Adipocyte (in vitro differentiated cells): ENCODE results near the gene NFKB2.

Experiments
- DNase-seq: peaks from one replicate; pipeline ENCODE4 v3.0.0-alpha.2; 2015; ENCODE audit warnings: low read depth
- H3K27me3 ChIP-seq: replicated peaks from 2 replicates; pipeline ENCODE4 v1.7.0; 2013; ENCODE audit warnings: mild to moderate bottlenecking, low read length, moderate library complexity; ENCODE audit not compliant: control insufficient read depth, insufficient read depth
- H3K36me3 ChIP-seq: 2 replicates; pipeline ENCODE4 v1.7.0; 2013; ENCODE audit warnings: low read length, mild to moderate bottlenecking, moderate library complexity; ENCODE audit not compliant: control insufficient read depth, insufficient read depth, severe bottlenecking
- H3K4me1 ChIP-seq: 2 replicates; pipeline ENCODE4 v1.7.0; 2013; ENCODE audit warnings: mild to moderate bottlenecking, low read length, moderate library complexity; ENCODE audit not compliant: control insufficient read depth, insufficient read depth
- H3K4me3 ChIP-seq: 2 replicates; pipeline ENCODE4 v1.7.0; 2013; ENCODE audit warnings: mild to moderate bottlenecking, low read length, moderate library complexity
- H3K9ac ChIP-seq: 2 replicates; pipeline ENCODE4 v1.7.0; 2013; ENCODE audit warnings: mild to moderate bottlenecking, low read length, moderate library complexity
- H3K9me3 ChIP-seq: 2 replicates; pipeline ENCODE4 v1.7.0; 2013; ENCODE audit warnings: mild to moderate bottlenecking, low read length, moderate library complexity; ENCODE audit not compliant: control insufficient read depth

The NFKB2 gene

DNA sequence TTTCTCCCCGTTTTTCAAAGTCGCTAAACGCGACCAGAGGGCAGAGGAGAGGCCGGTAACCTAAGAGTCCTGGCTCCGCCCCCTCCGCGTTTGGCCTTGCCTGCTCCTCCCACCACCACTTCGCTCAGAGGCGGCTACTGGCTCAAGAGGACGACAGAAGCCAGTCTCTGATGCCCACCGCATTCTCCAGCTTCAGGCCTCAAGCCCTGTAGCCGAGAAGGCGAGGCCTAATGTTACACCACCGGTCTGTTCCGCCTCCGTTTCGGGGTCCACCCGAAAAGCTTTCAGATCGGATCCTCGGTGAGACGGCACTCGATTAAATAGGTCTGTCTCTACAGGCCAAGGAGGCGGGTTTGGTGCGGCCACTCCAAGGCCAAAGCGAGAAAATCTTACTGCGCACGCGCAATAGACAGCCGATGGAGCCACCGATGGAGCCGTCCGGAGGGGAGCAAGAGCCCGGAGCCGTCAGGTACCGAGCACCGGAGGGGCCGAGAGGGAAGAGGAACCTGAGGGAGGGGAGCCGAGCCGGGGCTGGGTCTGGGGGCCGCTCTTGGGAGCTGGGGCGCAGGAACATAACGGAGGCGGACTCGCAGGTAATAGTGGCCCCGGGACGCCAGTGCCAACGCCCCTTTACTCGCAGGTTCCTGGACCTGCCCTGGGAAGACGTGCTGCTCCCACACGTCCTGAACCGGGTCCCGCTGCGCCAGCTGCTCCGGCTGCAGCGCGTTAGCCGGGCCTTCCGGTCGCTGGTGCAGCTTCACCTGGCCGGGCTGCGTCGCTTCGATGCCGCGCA is 25.4 kb downstream of the NFKB2 start, which contains the start of gene FBXL15:
Gene FBXL15 (plus strand): TSS at position 123 of the 793 bp plus-strand sequence. CDS start 294 bp downstream, at position 417.
- H3K9me3 ChIP-seq: no peaks in the 10 kb centered on the region
- peaks cover 20% of the 10 kb centered on the region for H3K36me3 ChIP-seq
- H3K4me3 ChIP-seq: peak within 1 kb of the TSS; percentile 84
- peaks cover 21% of the 10 kb centered on the region for H3K27me3 ChIP-seq
- H3K9ac ChIP-seq: peak within 1 kb of the TSS; percentile 84
- peak; percentile 99 for DNase-seq
- H3K4me1 ChIP-seq: peaks cover 21% of the 10 kb centered on the region

DNA sequence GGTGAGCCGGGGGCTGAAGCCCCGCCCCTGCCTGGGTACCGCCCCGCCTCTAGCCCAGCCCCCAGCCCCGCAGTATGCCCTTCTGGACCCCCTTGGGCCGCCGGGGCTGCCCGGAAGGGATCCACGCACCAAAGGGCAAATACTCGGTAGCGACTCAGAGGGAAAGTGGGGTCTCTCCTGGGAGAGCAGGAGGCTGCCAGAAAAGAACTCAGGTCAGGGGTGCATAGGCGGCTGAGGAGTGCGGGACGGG is 25.9 kb downstream of the NFKB2 start:
- DNase-seq: no peak
- Histone ChIP-seq H3K4me1 (peaks cover 21% of the 10 kb centered on the region), H3K36me3 (peaks cover 20% of the 10 kb centered on the region), H3K4me3 (peak overlapping the region; percentile 84), H3K9ac (peak overlapping the region; percentile 84), H3K9me3 (no peaks in the 10 kb centered on the region), H3K27me3 (peaks cover 17% of the 10 kb centered on the region)

DNA sequence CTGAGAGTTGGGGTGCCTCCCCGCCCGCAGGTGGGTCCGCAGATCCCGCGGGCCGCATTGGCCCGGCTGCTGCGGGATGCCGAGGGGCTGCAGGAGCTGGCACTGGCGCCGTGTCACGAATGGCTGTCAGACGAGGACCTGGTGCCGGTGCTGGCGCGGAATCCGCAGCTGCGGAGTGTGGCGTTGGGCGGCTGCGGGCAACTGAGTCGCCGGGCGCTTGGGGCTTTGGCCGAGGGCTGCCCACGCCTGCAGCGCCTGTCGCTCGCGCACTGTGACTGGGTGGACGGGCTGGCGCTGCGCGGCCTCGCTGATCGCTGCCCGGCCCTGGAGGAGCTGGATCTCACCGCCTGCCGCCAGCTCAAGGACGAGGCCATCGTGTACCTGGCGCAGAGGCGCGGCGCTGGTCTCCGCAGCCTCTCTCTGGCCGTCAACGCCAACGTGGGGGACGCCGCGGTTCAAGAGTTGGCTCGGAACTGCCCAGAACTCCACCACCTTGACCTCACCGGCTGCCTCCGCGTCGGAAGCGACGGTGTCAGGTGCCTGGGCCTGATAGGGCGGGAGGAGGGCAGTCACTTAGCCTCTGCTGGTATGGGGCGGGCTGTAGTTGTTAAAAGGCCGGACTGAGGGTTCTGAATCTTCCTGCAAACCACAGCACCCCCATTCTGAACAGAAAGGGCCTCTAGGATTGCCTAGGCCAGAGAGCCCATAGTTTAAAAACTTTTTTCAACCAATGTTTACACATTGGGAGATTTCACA is 26.4 kb downstream of the NFKB2 start:
- H3K9me3 ChIP-seq: no peaks in the 10 kb centered on the region

DNA sequence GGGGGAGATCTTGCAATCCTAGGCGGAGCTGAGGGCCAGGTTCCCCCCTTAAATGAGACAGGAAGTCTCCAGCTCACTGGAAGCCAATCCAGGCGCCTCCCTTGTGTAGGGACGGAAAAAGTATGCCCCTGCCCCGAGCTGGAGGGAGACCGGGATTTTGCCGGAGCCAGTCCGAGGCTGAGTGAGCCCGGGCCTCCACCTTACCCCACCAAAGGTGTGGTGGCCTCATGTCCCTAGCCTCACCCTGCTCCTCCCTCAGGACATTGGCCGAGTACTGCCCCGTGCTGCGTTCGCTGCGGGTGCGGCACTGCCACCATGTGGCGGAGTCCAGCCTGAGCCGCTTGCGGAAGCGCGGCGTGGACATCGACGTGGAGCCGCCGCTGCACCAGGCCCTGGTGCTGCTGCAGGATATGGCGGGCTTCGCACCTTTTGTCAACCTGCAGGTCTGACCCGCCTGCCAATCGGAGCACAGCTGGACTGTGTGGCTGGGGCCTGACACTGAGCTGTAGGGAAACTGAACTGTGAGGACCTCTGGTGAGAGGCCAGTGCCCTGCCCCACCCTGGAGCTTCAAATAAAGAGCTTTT is 27.1 kb downstream of the NFKB2 start:
- Histone ChIP-seq H3K36me3 (peaks cover 20% of the 10 kb centered on the region), H3K9me3 (no peaks in the 10 kb centered on the region), H3K9ac (peak overlapping the region; percentile 84), H3K4me3 (peak overlapping the region; percentile 84), H3K27me3 (peaks cover 8% of the 10 kb centered on the region), H3K4me1 (peaks cover 21% of the 10 kb centered on the region)
- DNase-seq: peak; percentile 86

More for the DNA sequence above, 26.4 kb downstream of the NFKB2 start:
- peaks cover 20% of the 10 kb centered on the region for H3K36me3 ChIP-seq
- H3K4me1 ChIP-seq: peaks cover 21% of the 10 kb centered on the region
- H3K9ac ChIP-seq: peak overlapping the region; percentile 84
- peak; percentile 61 for DNase-seq
- H3K27me3 ChIP-seq: peaks cover 15% of the 10 kb centered on the region
- H3K4me3 ChIP-seq: peak overlapping the region; percentile 84

DNA sequence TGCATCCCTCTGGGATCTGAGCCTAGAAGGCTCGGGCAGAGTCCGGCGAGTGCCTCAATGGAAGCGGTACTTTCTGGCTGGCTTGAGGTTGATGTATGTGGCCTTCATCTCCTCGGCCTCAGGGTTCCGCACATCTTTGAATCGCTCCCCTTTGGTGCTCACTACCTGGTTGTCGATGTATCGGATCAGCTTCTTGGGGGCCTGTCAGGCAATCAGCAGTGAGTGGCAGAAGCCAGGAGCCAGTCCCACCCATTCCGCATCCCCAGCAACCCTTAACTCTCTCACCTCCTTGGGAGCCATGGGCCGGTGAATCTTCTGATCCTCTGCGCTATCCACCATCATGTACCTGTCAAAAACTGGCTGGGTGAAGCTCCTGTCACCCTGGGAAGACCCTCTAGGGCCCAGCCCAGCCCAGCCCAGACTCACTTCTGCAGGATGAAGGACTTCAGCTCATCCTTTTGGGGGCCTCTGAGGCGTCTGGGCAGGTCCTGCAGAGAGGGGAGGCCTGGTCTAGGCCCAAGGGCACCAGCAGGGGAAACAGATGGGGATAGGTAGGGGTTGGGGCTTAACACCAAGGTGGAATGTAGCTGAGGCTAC is 28.0 kb downstream of the NFKB2 start:
- Histone ChIP-seq H3K27me3 (peaks cover under 1% of the 10 kb centered on the region), H3K9ac (no peak overlapping the region), H3K4me1 (peaks cover 21% of the 10 kb centered on the region), H3K36me3 (peaks cover 20% of the 10 kb centered on the region), H3K4me3 (no peak overlapping the region), H3K9me3 (no peaks in the 10 kb centered on the region)
- no peak for DNase-seq

DNA sequence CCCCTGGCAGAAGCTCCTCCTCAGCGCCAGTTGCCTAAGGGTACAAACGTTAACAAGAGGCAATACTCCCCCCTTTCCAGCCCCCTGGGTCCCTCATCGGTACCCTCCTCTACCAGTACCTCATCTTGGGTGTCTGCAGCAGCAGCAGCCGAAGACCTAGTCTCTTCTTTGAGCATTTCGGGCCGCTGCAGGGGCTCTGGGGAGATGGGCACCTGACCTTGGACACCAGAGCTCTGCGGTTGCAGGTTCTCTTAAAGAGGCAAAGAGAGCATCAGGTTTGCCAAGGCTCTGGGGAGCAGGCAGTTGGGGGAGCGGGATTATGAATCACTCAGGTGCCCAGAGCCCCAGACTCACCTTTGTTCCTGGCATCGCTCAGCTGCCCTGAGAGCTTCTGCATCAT is 28.6 kb downstream of the NFKB2 start:
- H3K4me3 ChIP-seq: no peak overlapping the region
- no peaks in the 10 kb centered on the region for H3K9me3 ChIP-seq
- peaks cover 21% of the 10 kb centered on the region for H3K4me1 ChIP-seq
- no peaks in the 10 kb centered on the region for H3K27me3 ChIP-seq
- no peak for DNase-seq
- H3K36me3 ChIP-seq: peaks cover 20% of the 10 kb centered on the region
- H3K9ac ChIP-seq: no peak overlapping the region

DNA sequence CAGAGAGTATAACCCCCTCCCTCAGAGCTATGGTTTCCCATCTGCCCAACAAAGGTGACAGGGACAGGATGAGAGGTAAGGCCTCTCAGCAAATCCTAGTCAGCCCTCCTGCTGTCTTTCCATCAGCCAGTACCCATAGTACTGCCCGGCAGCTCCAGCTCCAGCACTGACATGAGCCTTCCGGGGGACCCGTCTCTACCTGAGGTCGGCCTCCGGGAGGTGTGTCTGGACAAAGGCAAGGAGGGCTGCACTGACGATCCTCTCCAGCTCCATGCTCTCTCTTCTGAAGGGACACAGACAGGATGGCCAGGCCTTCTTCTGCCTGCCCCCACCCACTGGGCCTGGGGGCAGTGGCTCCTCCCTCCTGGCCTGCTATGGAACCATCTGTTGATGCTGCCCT is 29.4 kb downstream of the NFKB2 start:
- no peaks in the 10 kb centered on the region for H3K27me3 ChIP-seq
- no peak overlapping the region for H3K4me3 ChIP-seq
- peaks cover 20% of the 10 kb centered on the region for H3K36me3 ChIP-seq
- H3K9ac ChIP-seq: no peak overlapping the region
- no peaks in the 10 kb centered on the region for H3K9me3 ChIP-seq
- peaks cover 17% of the 10 kb centered on the region for H3K4me1 ChIP-seq
- no peak for DNase-seq

DNA sequence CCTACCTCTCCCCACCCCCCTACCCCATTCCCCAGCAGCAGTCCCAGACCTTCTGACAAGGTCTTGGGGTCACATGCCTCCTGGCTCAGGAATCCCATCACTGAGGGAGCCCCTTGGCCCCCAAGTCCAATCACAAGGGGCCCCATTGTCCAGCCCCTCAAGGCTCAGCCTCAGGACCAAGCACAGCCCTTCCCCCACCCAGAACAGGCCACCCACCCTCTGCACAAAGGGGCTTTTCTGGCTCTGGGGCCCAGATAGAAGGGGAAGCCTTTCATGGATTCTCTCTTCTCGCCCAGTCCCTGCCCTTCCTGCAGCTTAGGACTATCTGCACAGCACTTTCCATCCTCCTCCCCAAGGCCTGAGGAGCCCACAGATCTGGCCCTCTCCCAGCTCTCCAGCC is 29.9 kb downstream of the NFKB2 start:
- Histone ChIP-seq H3K9ac (no peak overlapping the region), H3K4me3 (no peak overlapping the region), H3K4me1 (peaks cover 12% of the 10 kb centered on the region), H3K9me3 (no peaks in the 10 kb centered on the region), H3K36me3 (peaks cover 20% of the 10 kb centered on the region), H3K27me3 (no peaks in the 10 kb centered on the region)
- DNase-seq: no peak

DNA sequence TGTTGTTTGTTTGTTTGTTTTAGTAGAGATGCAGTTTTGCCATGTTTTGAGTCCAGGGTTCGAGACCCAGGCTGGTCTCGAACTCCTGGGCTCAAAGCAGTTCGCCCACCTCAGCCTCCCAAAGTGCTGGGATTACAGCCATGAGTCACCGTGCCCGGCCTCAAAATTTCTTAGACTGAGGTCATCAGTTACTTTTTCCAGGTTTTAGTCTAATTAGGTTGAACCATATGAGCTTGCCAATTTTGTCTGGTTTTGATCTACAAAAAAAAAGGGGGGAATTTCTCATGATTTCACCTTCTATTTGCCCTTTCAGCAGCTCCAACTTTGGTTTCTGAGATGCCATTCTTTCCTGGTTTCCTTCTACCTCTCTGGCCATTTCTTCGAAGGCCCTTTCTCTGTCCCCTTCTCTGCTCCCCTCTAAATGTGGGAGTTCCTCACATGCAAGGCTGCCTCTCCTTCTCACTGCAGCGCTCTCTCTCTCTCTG is 31.3 kb downstream of the NFKB2 start:
- DNase-seq: no peak
- H3K9me3 ChIP-seq: no peaks in the 10 kb centered on the region
- H3K9ac ChIP-seq: no peak overlapping the region
- peaks cover 23% of the 10 kb centered on the region for H3K36me3 ChIP-seq
- peaks cover 19% of the 10 kb centered on the region for H3K4me1 ChIP-seq
- no peak overlapping the region for H3K4me3 ChIP-seq
- H3K27me3 ChIP-seq: no peaks in the 10 kb centered on the region

DNA sequence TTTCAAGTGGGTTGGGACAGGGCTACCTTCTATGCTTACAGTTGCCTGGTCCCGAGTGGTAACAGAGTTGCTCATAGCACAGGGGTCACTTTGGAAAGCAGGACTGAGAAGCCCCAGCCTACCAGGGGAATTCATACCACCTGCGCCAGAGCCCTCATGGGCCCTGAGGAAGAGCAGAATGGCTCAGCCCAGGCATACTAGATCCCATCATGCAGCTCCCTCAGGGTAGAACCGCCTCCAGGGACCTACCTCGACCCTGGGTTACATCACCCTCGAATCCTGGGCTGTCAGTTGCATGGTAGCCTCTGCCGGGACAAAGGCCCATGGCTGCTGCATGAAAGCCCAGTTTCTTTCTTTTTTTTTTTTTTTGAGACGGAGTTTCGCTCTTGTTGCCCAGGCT is 34.0 kb downstream of the NFKB2 start:
- H3K9ac ChIP-seq: no peak overlapping the region
- H3K27me3 ChIP-seq: no peaks in the 10 kb centered on the region
- DNase-seq: no peak
- H3K4me1 ChIP-seq: peaks cover 13% of the 10 kb centered on the region
- peaks cover 8% of the 10 kb centered on the region for H3K36me3 ChIP-seq
- H3K4me3 ChIP-seq: no peak overlapping the region
- no peaks in the 10 kb centered on the region for H3K9me3 ChIP-seq
